Effector memory CD8-positive, alpha-beta T cell (primary cell): ENCODE data around the gene CD300E.

Experiments used
- ATAC-seq: fragments of 150-1000 bp; cut with Tn5 transposase; replicated peaks from 2 replicates; pipeline ENCODE4 v1.10.0; 2021; ENCODE audit warnings: mild to moderate bottlenecking, moderate library complexity
- DNase-seq, 3 experiments: peaks; one replicate each; pipeline ENCODE4 v3.0.0; 2021
- H3K27ac Mint-ChIP-seq, 2 donors: one replicate each; pipeline ENCODE4 v1.8.0; 2022; ENCODE audit warnings: mild to moderate bottlenecking in 2 of 2, mixed read lengths in 2 of 2, moderate library complexity in 2 of 2
- H3K27me3 Mint-ChIP-seq, 2 donors: one replicate each; pipeline ENCODE4 v1.8.0; 2022; ENCODE audit warnings: mixed read lengths in 2 of 2
- H3K36me3 Mint-ChIP-seq: one replicate; pipeline ENCODE4 v1.8.0; 2022; ENCODE audit warnings: mild to moderate bottlenecking, moderate library complexity, mixed read lengths; ENCODE audit not compliant: insufficient read depth
- H3K4me1 Mint-ChIP-seq, 2 donors: one replicate each; pipeline ENCODE4 v1.8.0; 2022; ENCODE audit warnings: low read depth in 2 of 2, mixed read lengths in 2 of 2
- H3K4me3 Mint-ChIP-seq, 2 donors: one replicate each; pipeline ENCODE4 v1.8.0; 2022; ENCODE audit warnings: mild to moderate bottlenecking in 2 of 2, mixed read lengths in 2 of 2, moderate library complexity in 2 of 2
- H3K9me3 Mint-ChIP-seq, 2 donors: one replicate each; pipeline ENCODE4 v1.8.0; 2022; ENCODE audit warnings: mixed read lengths in 2 of 2

CD300E gene

GRCh38 chr17:74565126-74565525 is 58.4 kb downstream of the CD300E start:
- no peak overlapping the region for H3K27ac Mint-ChIP-seq
- no peaks in the 10 kb centered on the region for H3K36me3 Mint-ChIP-seq
- no peak for DNase-seq
- peaks cover 52 to 69% of the 10 kb centered on the region in 2 donors for H3K27me3 Mint-ChIP-seq
- H3K4me3 Mint-ChIP-seq, result no peak overlapping the region
- H3K9me3 Mint-ChIP-seq, result no peaks in the 10 kb centered on the region
- no peak for ATAC-seq
- H3K4me1 Mint-ChIP-seq, result peaks cover 0 to 6% of the 10 kb centered on the region in 2 donors

- ATAC-seq, result no peak
- H3K9me3 Mint-ChIP-seq, result no peaks in the 10 kb centered on the region
- peaks cover 4 to 6% of the 10 kb centered on the region in 2 donors for H3K4me1 Mint-ChIP-seq
Observed at GRCh38 chr17:74563358-74563757, 60.2 kb downstream of the CD300E start.

DNA sequence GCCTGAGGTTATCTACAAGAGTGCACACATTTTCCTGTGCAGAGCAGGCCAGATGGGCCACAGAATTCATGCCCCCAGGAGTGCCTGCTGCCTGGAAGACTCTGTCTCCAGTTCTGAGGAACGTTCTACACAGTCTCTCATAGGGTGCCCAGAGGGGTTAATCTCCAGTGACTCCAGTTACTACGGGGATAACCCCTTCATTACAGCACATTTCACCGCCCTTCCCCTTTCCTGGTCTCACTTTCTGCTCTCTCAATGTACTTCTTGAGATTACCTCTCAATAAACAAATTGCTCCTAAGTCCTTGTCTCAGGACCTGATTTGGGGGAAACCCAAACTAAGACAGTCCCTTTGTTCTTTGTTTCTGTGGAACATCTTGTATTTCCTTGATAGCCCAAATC is 62.0 kb downstream of the CD300E start:
- Mint-ChIP-seq H3K4me1 (peaks cover 2 to 6% of the 10 kb centered on the region in 2 donors), H3K27me3 (peaks cover 28 to 57% of the 10 kb centered on the region in 2 donors), H3K4me3 (no peak overlapping the region), H3K9me3 (no peaks in the 10 kb centered on the region), H3K36me3 (no peaks in the 10 kb centered on the region), H3K27ac (no peak overlapping the region)
- no peak for DNase-seq
- ATAC-seq, result no peak

More at GRCh38 chr17:74563358-74563757, 60.2 kb downstream of the CD300E start:
- Mint-ChIP-seq H3K27ac (no peak overlapping the region), H3K36me3 (no peaks in the 10 kb centered on the region), H3K27me3 (peaks cover 37 to 66% of the 10 kb centered on the region in 2 donors), H3K4me3 (no peak overlapping the region)
- DNase-seq, result no peak
